Right kidney (tissue), 1 donor: ENCODE results near the gene KCNJ10.
A peak's percentile ranks its signal among the peaks of the same experiment; 100 is the strongest.

Experiments used
- DNase-seq: peaks from one replicate; pipeline ENCODE4 v3.0.0-alpha.2; 2016

The KCNJ10 gene

GRCh38 chr1:160101037-160101716 is 31.2 kb upstream of the KCNJ10 start:
- DNase-seq = peak; percentile 80

- no peak for DNase-seq
These were observed 29.9 kb upstream of the KCNJ10 start for GRCh38 chr1:160099716-160100375.

GRCh38 chr1:160098852-160099561 is 29.0 kb upstream of the KCNJ10 start:
- DNase-seq = peak; percentile 85

- DNase-seq = peak; percentile 80
These were observed 28.2 kb upstream of the KCNJ10 start, which contains the start of gene IGSF8 for GRCh38 chr1:160097911-160098851. IGSF8 (minus strand) TSS chr1:160098619; CDS start chr1:160098472, 147 bp downstream.

GRCh38 chr1:160097151-160097910 is 27.4 kb upstream of the KCNJ10 start:
- DNase-seq = no peak

GRCh38 chr1:160096274-160097116 is 26.5 kb upstream of the KCNJ10 start:
- DNase-seq = no peak

GRCh38 chr1:160095382-160096105 is 25.6 kb upstream of the KCNJ10 start:
- DNase-seq = no peak

GRCh38 chr1:160094806-160095205 is 24.8 kb upstream of the KCNJ10 start:
- DNase-seq = no peak

GRCh38 chr1:160094291-160094625 is 24.3 kb upstream of the KCNJ10 start:
- DNase-seq = no peak

GRCh38 chr1:160093624-160094290 is 23.8 kb upstream of the KCNJ10 start:
- DNase-seq = no peak

- no peak for DNase-seq
These were observed 23.1 kb upstream of the KCNJ10 start for GRCh38 chr1:160093069-160093395.

GRCh38 chr1:160092366-160093068 is 22.6 kb upstream of the KCNJ10 start:
- DNase-seq = no peak

- DNase-seq = no peak
These were observed 21.8 kb upstream of the KCNJ10 start for GRCh38 chr1:160091666-160092223.

- no peak for DNase-seq
These were observed 20.8 kb upstream of the KCNJ10 start for GRCh38 chr1:160090760-160091159.

- DNase-seq = no peak
These were observed 19.9 kb upstream of the KCNJ10 start for GRCh38 chr1:160089883-160090282.

- no peak for DNase-seq
These were observed 17.2 kb upstream of the KCNJ10 start for GRCh38 chr1:160087118-160087662.

GRCh38 chr1:160086456-160086892 is 16.5 kb upstream of the KCNJ10 start:
- DNase-seq = no peak
